Coronary artery (tissue), 2 donors: ENCODE measurements around the gene CASD1.

Source experiments
- DNase-seq: peaks from one replicate; pipeline ENCODE4 v3.0.0-alpha.2; 2017; ENCODE audit warnings: low spot score
- H3K27ac ChIP-seq, 2 donors: fragments of 200-600 bp; sonication (generic); one replicate each; pipeline ENCODE4 v1.5.1; 2016 to 2019
- H3K4me3 ChIP-seq: fragments of 200-600 bp; sonication (generic); 2 replicates; pipeline ENCODE4 v1.5.1; 2016; ENCODE audit warnings: mild to moderate bottlenecking, moderate library complexity
- CTCF ChIP-seq: fragments of 200-600 bp; sonication (generic); IDR thresholded peaks from one replicate; pipeline ENCODE4 v1.5.1; 2019; ENCODE audit warnings: antibody characterized with exemption

The CASD1 gene

GRCh38 chr7:94578614-94579013 lies 69.0 kb downstream of the CASD1 start:
- H3K27ac ChIP-seq, result no peak overlapping the region
- DNase-seq, result no peak
- TF ChIP-seq CTCF, result no peak
- no peak overlapping the region for H3K4me3 ChIP-seq

GRCh38 chr7:94579470-94579869 lies 69.9 kb downstream of the CASD1 start:
- TF ChIP-seq CTCF, result no peak
- H3K27ac ChIP-seq, result no peak overlapping the region
- no peak overlapping the region for H3K4me3 ChIP-seq
- DNase-seq, result no peak

GRCh38 chr7:94580601-94581000 lies 71.0 kb downstream of the CASD1 start:
- Histone ChIP-seq H3K4me3 (no peak overlapping the region), H3K27ac (no peak overlapping the region)
- no peak for TF ChIP-seq CTCF
- no peak for DNase-seq

- Histone ChIP-seq H3K4me3 (no peak overlapping the region), H3K27ac (no peak overlapping the region)
- DNase-seq, result no peak
- no peak for TF ChIP-seq CTCF
Observed at GRCh38 chr7:94584113-94584512, 74.5 kb downstream of the CASD1 start.

- TF ChIP-seq CTCF, result no peak
- no peak for DNase-seq
- no peak overlapping the region for H3K27ac ChIP-seq
- H3K4me3 ChIP-seq, result no peak overlapping the region
Observed at GRCh38 chr7:94588075-94588474, 78.5 kb downstream of the CASD1 start.

GRCh38 chr7:94590526-94591162 lies 81.0 kb downstream of the CASD1 start:
- no peak for TF ChIP-seq CTCF
- no peak for DNase-seq

GRCh38 chr7:94591176-94591575 lies 81.6 kb downstream of the CASD1 start:
- TF ChIP-seq CTCF, result no peak
- H3K4me3 ChIP-seq, result no peak overlapping the region
- DNase-seq, result no peak
- H3K27ac ChIP-seq, result no peak overlapping the region

More at GRCh38 chr7:94590526-94591162, 81.0 kb downstream of the CASD1 start:
- Histone ChIP-seq H3K4me3 (no peak overlapping the region), H3K27ac (no peak overlapping the region)
